Measurements from ENCODE around the gene BAZ2B.

The BAZ2B gene

DNA sequence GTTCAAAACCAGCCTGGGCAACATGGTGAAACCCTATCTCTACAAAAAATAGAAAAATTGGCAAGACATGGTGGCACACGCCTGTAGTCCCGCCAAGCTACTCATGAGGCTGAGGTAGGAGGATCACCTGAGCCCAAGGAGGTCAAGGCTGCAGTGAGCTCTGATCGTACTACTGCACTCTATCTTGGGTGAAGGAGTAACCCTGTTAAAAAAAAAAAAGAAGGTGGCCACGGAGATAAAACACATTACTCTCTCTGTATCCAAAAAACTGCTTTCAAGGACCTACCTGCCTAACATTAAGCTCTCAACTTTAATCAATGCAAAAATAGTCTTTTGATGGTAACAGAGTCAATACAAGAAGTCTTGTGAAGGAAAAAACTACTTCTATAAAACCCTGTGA lies 57.3 kb downstream of the BAZ2B start:
- H3K4me2 ChIP-seq = no peak overlapping the region
- peaks cover 7% of the 10 kb centered on the region; the same call in 1 of the 2 replicates for H3K36me3 ChIP-seq
- no peaks in the 10 kb centered on the region for H3K4me1 ChIP-seq
- no peak for TF ChIP-seq Cebpa-rat (IDR thresholded peaks at IDR 0.05)
- no peaks in the 10 kb centered on the region; the same call in 1 of the 2 replicates for H4K20me1 ChIP-seq
- no peak overlapping the region for H3K4me3 ChIP-seq
- H3K27me3 ChIP-seq = no peaks in the 10 kb centered on the region
- H3K27ac ChIP-seq = no peak overlapping the region
- H3K9me3 ChIP-seq = no peaks in the 10 kb centered on the region
- H3K9ac ChIP-seq = no peak overlapping the region

DNA sequence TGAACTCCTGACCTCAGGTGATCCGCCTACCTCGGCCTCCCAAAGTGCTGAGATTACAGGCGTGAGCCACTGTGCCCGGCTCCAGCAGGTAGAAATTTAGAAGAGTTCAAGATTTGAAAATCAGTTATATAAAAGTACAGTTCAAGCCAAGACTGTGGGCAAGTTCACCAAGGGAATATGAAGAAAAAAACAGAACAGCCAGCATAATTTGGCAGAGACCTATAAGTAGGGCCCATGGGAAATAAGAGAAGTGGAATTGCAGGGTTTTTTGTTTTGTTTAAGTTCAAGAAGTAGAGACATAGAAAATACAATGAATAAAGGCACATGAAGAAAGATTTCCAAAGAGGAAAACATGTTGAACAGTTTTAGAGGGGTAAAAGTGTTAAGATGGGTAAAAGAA lies 57.9 kb downstream of the BAZ2B start:
- H3K9ac ChIP-seq = no peak overlapping the region
- H3K27ac ChIP-seq = no peak overlapping the region
- no peak overlapping the region for H3K4me2 ChIP-seq
- peaks cover 7% of the 10 kb centered on the region; the same call in 1 of the 2 replicates for H3K36me3 ChIP-seq
- H3K4me1 ChIP-seq = no peaks in the 10 kb centered on the region
- no peak overlapping the region for H3K4me3 ChIP-seq
- no peaks in the 10 kb centered on the region for H3K27me3 ChIP-seq
- H3K9me3 ChIP-seq = no peaks in the 10 kb centered on the region
- no peaks in the 10 kb centered on the region; the same call in 1 of the 2 replicates for H4K20me1 ChIP-seq
- TF ChIP-seq Cebpa-rat (IDR thresholded peaks at IDR 0.05) = no peak

DNA sequence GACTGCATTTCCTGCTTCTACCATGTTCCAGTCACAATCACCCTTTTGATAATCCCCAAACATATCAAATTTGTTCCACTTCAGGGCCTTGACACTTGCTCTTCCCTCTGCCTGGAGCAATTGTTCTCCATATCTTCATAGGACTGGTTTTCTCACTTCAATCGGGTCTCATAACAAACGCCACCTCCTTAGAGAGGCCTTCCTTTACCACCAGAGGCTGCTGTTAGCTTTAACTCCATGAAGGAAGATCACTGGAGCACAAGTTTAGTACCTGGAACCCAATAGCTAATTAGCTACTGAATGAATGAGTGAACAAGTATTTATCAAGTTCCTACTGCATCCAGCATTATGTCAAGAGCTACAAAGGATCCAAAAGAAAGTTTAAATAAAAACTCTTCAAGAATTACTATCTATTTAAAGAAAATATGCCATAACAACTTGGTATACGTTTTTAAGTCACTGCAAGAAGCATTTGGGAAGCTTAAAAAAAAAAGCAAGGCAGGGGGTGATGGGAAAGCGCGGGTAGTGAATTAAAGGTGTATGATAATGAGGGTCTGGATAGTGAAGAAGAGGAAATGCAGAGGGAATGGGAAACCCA lies 58.8 kb downstream of the BAZ2B start:
- H3K9me3 ChIP-seq = no peaks in the 10 kb centered on the region
- H3K4me2 ChIP-seq = no peak overlapping the region
- peaks cover 7% of the 10 kb centered on the region; the same call in 1 of the 2 replicates for H3K36me3 ChIP-seq
- H3K27me3 ChIP-seq = no peaks in the 10 kb centered on the region
- TF ChIP-seq Cebpa-rat (IDR thresholded peaks at IDR 0.05) = no peak
- H3K4me3 ChIP-seq = no peak overlapping the region
- H3K4me1 ChIP-seq = no peaks in the 10 kb centered on the region
- H3K9ac ChIP-seq = no peak overlapping the region
- H3K27ac ChIP-seq = no peak overlapping the region
- no peaks in the 10 kb centered on the region; the same call in 1 of the 2 replicates for H4K20me1 ChIP-seq

DNA sequence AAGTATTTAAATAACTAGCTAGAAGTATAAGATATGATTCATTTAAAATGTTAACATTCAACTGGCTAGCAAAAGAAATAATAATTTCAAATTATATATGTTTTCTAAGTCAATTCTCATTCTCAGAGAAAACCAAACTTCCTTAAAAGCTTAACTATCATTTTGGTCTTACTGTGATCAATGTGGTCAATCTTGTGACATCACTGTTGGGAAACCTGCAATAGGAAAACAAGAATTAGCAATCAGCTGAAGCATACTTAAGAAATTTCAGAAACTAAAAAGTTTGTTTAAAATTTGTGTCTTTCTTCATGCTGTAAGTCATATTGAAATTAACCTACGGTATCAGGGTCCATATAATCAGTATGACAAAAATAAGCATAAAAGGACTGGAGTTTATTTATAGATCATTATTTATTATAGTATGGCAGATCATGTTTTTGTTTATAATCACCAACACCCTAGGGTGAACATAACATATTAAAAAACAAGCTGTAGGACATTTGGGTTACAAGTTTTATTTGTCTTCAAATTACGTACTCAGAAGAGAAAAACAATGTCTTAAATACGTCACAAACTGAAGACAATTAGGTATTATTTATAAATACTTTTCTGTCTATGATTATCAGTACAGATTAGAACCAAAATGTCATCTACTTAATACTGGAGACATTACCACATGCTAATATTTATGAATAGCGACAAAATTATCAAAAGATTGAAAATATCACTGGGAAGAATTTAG lies 60.5 kb downstream of the BAZ2B start:
- H3K27me3 ChIP-seq = no peaks in the 10 kb centered on the region

DNA sequence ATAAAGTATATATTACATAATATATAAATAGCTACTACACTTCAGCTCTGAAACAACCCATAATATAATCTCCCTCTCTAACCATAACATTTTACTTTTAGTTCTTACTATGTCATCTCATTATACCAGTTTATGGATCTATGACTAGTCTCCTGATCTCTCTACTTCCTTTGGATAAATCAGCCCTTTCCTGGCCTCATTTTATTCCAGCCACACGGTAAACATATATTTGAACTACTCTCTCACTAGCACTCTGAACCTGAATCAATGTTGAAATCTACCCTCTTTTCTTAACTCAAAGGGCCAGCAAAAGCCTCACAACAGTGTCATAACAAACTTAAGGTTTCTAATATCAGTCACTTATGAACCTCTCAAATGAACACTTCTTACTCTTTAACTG lies 62.6 kb downstream of the BAZ2B start:
- Histone ChIP-seq H3K9me3 (no peaks in the 10 kb centered on the region), H3K4me1 (no peaks in the 10 kb centered on the region), H3K27me3 (no peaks in the 10 kb centered on the region), H3K9ac (no peak overlapping the region), H4K20me1 (no peaks in the 10 kb centered on the region; the same call in 1 of the 2 replicates), H3K27ac (no peak overlapping the region), H3K36me3 (peaks cover 6% of the 10 kb centered on the region; the same call in 1 of the 2 replicates), H3K4me2 (no peak overlapping the region), H3K4me3 (no peak overlapping the region)
- TF ChIP-seq Cebpa-rat (IDR thresholded peaks at IDR 0.05) = no peak

More for the DNA sequence above, 60.5 kb downstream of the BAZ2B start:
- H3K9ac ChIP-seq = no peak overlapping the region
- H3K36me3 ChIP-seq = peaks cover under 1% of the 10 kb centered on the region; the same call in 1 of the 2 replicates
- no peak overlapping the region for H3K4me3 ChIP-seq
- no peak overlapping the region for H3K4me2 ChIP-seq
- TF ChIP-seq Cebpa-rat (IDR thresholded peaks at IDR 0.05) = no peak
- H3K9me3 ChIP-seq = no peaks in the 10 kb centered on the region
- no peak overlapping the region for H3K27ac ChIP-seq
- H4K20me1 ChIP-seq = no peaks in the 10 kb centered on the region; the same call in 1 of the 2 replicates
- no peaks in the 10 kb centered on the region for H3K4me1 ChIP-seq

DNA sequence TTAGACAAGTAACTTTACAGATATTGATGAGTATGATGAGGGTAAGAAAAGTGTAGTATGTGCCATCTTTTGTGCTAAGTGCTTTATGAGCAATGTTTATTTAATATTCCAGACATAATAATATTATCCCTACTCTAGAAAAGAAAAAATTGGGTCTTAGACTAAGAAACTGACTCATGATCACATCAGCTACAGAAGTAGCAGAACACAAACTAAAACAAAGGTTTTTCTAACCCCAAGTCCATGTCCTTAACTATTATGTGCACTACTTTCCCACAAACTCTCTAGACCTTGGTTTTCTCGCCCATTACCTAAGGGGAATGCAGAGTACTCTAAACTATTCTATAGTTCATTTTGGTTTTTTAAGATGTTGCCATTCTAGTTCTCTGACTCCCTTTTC lies 64.5 kb downstream of the BAZ2B start:
- Histone ChIP-seq H3K9ac (no peak overlapping the region), H3K4me3 (no peak overlapping the region), H4K20me1 (no peaks in the 10 kb centered on the region), H3K4me1 (no peaks in the 10 kb centered on the region), H3K27me3 (no peaks in the 10 kb centered on the region), H3K9me3 (no peaks in the 10 kb centered on the region), H3K4me2 (no peak overlapping the region), H3K36me3 (peaks cover 6% of the 10 kb centered on the region; the same call in 1 of the 2 replicates), H3K27ac (no peak overlapping the region)
- TF ChIP-seq Cebpa-rat (IDR thresholded peaks at IDR 0.05) = no peak

DNA sequence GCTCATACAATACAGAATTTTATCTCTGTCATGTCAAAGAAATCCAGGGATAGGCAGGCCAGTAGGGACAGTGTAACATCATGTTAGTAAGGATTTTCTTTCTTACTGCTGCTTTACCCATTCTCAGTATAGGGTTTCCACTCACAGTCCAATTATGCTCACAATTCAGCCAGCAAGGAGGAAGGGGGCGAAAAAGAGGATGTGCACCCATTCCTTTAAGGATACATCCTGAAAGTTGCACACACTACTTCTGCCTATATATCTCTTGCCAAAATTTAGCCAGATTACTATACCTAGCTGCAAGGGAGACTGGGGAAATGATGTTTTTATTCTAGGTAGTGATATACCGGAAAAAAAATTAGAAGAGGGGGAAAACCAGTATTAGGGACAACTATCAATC lies 66.1 kb downstream of the BAZ2B start:
- no peak for TF ChIP-seq Cebpa-rat (IDR thresholded peaks at IDR 0.05)
- Histone ChIP-seq H3K4me1 (no peaks in the 10 kb centered on the region), H3K36me3 (peaks cover 6% of the 10 kb centered on the region; the same call in 1 of the 2 replicates), H3K9ac (no peak overlapping the region), H3K27me3 (no peaks in the 10 kb centered on the region), H4K20me1 (no peaks in the 10 kb centered on the region), H3K4me3 (no peak overlapping the region), H3K9me3 (no peaks in the 10 kb centered on the region), H3K27ac (no peak overlapping the region), H3K4me2 (no peak overlapping the region)

DNA sequence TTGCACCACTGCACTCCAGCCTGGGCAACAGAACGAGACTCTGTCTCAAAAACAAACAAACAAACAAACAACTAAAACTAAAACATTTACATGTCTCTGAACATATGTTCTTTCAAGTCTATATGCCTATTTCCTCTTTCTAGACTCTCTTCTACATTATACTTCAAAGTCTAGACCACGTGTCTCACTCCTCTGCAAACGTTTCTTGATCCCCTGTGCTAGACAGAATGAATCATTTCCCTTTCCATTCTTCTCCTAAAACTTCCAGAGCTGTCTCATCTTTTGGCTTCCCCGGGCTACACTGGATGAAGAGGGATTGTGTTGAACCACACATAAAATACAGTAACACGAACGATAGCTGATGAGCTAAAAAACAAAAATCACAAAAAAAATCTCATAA lies 67.1 kb downstream of the BAZ2B start:
- Histone ChIP-seq H3K36me3 (peaks cover 6% of the 10 kb centered on the region; the same call in 1 of the 2 replicates), H3K9ac (no peak overlapping the region), H3K27ac (no peak overlapping the region), H4K20me1 (no peaks in the 10 kb centered on the region), H3K27me3 (no peaks in the 10 kb centered on the region), H3K4me3 (no peak overlapping the region), H3K4me2 (no peak overlapping the region), H3K4me1 (no peaks in the 10 kb centered on the region), H3K9me3 (no peaks in the 10 kb centered on the region)
- TF ChIP-seq Cebpa-rat (IDR thresholded peaks at IDR 0.05) = no peak

DNA sequence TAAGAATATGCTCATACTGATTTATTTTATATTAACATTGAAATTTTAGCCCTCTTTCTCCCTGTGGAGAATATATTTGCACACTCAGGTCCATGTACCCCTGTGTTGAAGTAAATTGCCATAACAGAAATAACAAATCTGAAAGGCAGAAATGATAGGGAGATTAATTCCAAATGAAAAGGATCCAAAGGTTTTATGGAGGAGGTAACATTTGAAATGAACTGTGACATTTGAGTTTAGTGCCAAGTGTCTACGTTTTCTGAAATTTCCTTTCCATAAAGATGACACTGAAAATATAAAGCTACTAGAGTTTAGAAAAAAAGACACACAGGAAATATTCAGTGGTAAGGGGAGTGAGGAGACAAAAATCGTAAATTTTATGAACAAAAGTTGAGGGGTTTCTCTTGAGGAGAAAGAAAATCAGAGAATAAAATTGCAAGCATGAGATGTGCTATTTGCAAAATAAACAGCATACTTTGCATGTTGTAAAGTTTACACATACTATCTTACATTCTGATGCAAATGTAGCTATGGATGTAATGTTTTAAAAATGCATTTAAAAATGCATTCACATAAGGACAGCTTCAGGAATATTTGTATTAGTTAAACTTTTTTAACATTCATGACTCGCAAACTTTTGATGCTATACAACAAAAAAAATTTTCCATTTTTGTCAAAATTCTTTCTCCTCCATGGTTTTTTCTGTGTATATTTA lies 69.5 kb downstream of the BAZ2B start:
- peaks cover 11% of the 10 kb centered on the region for H3K9me3 ChIP-seq
- TF ChIP-seq Cebpa-rat (IDR thresholded peaks at IDR 0.05) = no peak
- no peaks in the 10 kb centered on the region for H4K20me1 ChIP-seq
- no peak overlapping the region for H3K4me2 ChIP-seq
- H3K27ac ChIP-seq = no peak overlapping the region
- no peak overlapping the region for H3K9ac ChIP-seq
- H3K4me3 ChIP-seq = no peak overlapping the region
- H3K4me1 ChIP-seq = no peaks in the 10 kb centered on the region
- H3K27me3 ChIP-seq = no peaks in the 10 kb centered on the region
- peaks cover 20% of the 10 kb centered on the region for H3K36me3 ChIP-seq

DNA sequence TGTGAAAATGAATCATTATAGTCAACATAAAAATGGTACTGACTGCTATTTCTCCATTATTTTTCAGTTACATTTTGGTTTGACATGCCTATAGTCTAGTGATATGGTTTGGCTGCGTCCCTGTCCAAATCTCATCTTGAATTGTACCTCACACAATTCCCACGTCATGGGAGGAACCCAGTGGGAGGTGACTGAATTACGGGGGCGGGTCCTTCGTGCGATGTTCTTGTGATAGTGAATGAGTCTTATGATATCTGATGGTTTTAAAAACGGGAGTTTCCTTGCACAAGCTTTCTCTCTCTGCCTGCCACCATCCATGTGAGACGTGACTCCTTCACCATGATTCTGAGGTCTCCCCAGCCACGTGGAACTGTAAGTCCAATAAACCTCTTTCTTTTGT lies 70.3 kb downstream of the BAZ2B start:
- no peak overlapping the region for H3K9ac ChIP-seq
- no peak overlapping the region for H3K4me2 ChIP-seq
- no peaks in the 10 kb centered on the region for H4K20me1 ChIP-seq
- H3K4me3 ChIP-seq = no peak overlapping the region
- H3K4me1 ChIP-seq = no peaks in the 10 kb centered on the region
- peaks cover 27% of the 10 kb centered on the region for H3K36me3 ChIP-seq
- H3K27me3 ChIP-seq = no peaks in the 10 kb centered on the region
- no peak for TF ChIP-seq Cebpa-rat (IDR thresholded peaks at IDR 0.05)
- H3K9me3 ChIP-seq = peaks cover 11% of the 10 kb centered on the region
- H3K27ac ChIP-seq = no peak overlapping the region
